IPS-18c (cell line): Measurements from ENCODE around the gene SPAAR.
"Not testable (repeated sequence)": the region's sequence is repeated elsewhere in the genome, so short reads cannot be mapped to it uniquely, and the experiment has no call there.

Experiments
- H3K4me3 ChIP-seq: 2 replicates; pipeline ENCODE4 v1.7.0; 2013; ENCODE audit warnings: low read depth, mild to moderate bottlenecking, low read length, moderate library complexity; ENCODE audit not compliant: insufficient read depth
- H3K9me3 ChIP-seq: one replicate; pipeline ENCODE4 v1.6.1; 2013; ENCODE audit warnings: mild to moderate bottlenecking, low read length, moderate library complexity; ENCODE audit not compliant: control insufficient read depth, insufficient read depth

The SPAAR gene

GRCh38 chr9:35913429-35913828, 4.1 kb downstream of the SPAAR start:
- H3K9me3 ChIP-seq, H3K4me3 ChIP-seq: not testable (repeated sequence)

- Histone ChIP-seq H3K9me3 (no peaks in the 10 kb centered on the region), H3K4me3 (no peak overlapping the region)
Observed at GRCh38 chr9:35914301-35914807, 5.1 kb downstream of the SPAAR start.

GRCh38 chr9:35915681-35916294, 6.5 kb downstream of the SPAAR start:
- H3K9me3 ChIP-seq, result no peaks in the 10 kb centered on the region

GRCh38 chr9:35917261-35917660, 8.0 kb downstream of the SPAAR start:
- H3K9me3 ChIP-seq, result no peaks in the 10 kb centered on the region

More at GRCh38 chr9:35915681-35916294, 6.5 kb downstream of the SPAAR start:
- H3K4me3 ChIP-seq, result no peak overlapping the region

GRCh38 chr9:35918780-35919179, 9.5 kb downstream of the SPAAR start:
- Histone ChIP-seq H3K9me3 (no peaks in the 10 kb centered on the region), H3K4me3 (no peak overlapping the region)

More at GRCh38 chr9:35917261-35917660, 8.0 kb downstream of the SPAAR start:
- no peak overlapping the region for H3K4me3 ChIP-seq

GRCh38 chr9:35919212-35920008, 10.1 kb downstream of the SPAAR start:
- Histone ChIP-seq H3K4me3 (no peak overlapping the region), H3K9me3 (no peaks in the 10 kb centered on the region)

- Histone ChIP-seq H3K4me3 (no peak overlapping the region), H3K9me3 (no peaks in the 10 kb centered on the region)
Observed at GRCh38 chr9:35920051-35920620, 10.8 kb downstream of the SPAAR start.

GRCh38 chr9:35923598-35923926, 14.3 kb downstream of the SPAAR start:
- Histone ChIP-seq H3K4me3 (no peak overlapping the region), H3K9me3 (no peaks in the 10 kb centered on the region)

GRCh38 chr9:35923927-35924763, 14.9 kb downstream of the SPAAR start:
- H3K9me3 ChIP-seq, result no peaks in the 10 kb centered on the region
- H3K4me3 ChIP-seq, result no peak overlapping the region

- no peaks in the 10 kb centered on the region for H3K9me3 ChIP-seq
- no peak overlapping the region for H3K4me3 ChIP-seq
Observed at GRCh38 chr9:35928591-35929452, 19.5 kb downstream of the SPAAR start.

GRCh38 chr9:35929453-35929718, 20.1 kb downstream of the SPAAR start:
- no peak overlapping the region for H3K4me3 ChIP-seq
- H3K9me3 ChIP-seq, result no peaks in the 10 kb centered on the region

- Histone ChIP-seq H3K4me3 (no peak overlapping the region), H3K9me3 (no peaks in the 10 kb centered on the region)
Observed at GRCh38 chr9:35930521-35930920, 21.2 kb downstream of the SPAAR start.

GRCh38 chr9:35930989-35931388, 21.7 kb downstream of the SPAAR start:
- Histone ChIP-seq H3K4me3 (no peak overlapping the region), H3K9me3 (no peaks in the 10 kb centered on the region)

- no peak overlapping the region for H3K4me3 ChIP-seq
- H3K9me3 ChIP-seq, result no peaks in the 10 kb centered on the region
Observed at GRCh38 chr9:35932735-35933134, 23.4 kb downstream of the SPAAR start.

- no peaks in the 10 kb centered on the region for H3K9me3 ChIP-seq
- no peak overlapping the region for H3K4me3 ChIP-seq
Observed at GRCh38 chr9:35933550-35934067, 24.3 kb downstream of the SPAAR start.

- H3K9me3 ChIP-seq, H3K4me3 ChIP-seq: not testable (repeated sequence)
Observed at GRCh38 chr9:35934069-35934468, 24.8 kb downstream of the SPAAR start.

GRCh38 chr9:35935261-35935660, 26.0 kb downstream of the SPAAR start:
- Histone ChIP-seq H3K4me3 (no peak overlapping the region), H3K9me3 (no peaks in the 10 kb centered on the region)
